Stimulated activated CD8-positive, alpha-beta memory T cell treated with anti-CD3 and anti-CD28 coated beads, Interleukin-12 subunit alpha, Interleukin-12 subunit beta, amount 100 ng/mL, for 24 hours (primary cell): ENCODE results near the gene B3GALT5.
"Not testable (repeated sequence)": the region's sequence is repeated elsewhere in the genome, so short reads cannot be mapped to it uniquely, and the experiment has no call there.

Experiments used
- DNase-seq: peaks from one replicate; pipeline ENCODE4 v3.0.0-alpha.2; 2020; ENCODE audit errors: extremely low read depth

B3GALT5 gene, protein sequence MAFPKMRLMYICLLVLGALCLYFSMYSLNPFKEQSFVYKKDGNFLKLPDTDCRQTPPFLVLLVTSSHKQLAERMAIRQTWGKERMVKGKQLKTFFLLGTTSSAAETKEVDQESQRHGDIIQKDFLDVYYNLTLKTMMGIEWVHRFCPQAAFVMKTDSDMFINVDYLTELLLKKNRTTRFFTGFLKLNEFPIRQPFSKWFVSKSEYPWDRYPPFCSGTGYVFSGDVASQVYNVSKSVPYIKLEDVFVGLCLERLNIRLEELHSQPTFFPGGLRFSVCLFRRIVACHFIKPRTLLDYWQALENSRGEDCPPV

DNA sequence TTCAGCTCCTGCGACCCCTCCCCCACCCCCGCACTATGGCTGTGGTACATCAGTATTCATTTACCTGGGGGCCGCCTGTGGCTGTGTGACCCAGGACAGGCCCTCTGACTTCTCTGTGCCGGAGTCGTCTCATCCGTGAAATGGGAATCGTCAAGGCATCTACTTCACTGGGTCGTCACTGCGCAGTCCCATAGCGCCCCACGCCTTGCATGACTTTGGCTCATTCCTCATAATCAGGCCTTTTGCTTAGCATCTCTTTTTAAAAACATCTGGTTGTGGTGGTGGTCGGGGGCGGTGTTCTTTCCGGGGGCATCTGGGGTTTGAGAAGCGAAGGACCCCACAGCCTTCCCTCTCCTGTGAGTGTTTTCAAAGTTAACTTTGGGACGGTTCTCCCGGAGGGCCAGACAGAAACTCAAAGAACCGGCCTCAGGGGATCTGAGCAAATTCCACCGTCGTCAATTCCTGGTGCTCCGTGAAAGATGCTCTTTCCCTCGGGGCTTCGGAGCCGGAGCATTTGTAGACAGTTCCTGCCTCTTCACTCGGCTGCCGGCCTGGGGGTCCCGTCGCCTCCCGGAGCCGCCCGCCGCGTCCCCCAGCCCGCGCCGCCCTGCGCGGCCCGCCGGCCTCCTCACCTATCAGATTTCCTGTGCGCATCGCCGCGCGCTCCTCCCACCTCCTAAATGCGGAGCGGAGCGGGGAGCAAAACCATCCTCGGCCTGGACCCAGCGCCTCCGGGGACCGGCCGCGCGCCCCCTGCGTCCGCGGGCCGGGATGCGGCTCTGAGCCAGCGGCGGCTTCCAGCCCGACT, at the start of gene B3GALT5:
Gene B3GALT5, plus strand, starts transcription at position 708 of the 808 bp plus-strand sequence. CDS start 47,620 bp downstream, outside the sequence.
- DNase-seq: no peak

DNA sequence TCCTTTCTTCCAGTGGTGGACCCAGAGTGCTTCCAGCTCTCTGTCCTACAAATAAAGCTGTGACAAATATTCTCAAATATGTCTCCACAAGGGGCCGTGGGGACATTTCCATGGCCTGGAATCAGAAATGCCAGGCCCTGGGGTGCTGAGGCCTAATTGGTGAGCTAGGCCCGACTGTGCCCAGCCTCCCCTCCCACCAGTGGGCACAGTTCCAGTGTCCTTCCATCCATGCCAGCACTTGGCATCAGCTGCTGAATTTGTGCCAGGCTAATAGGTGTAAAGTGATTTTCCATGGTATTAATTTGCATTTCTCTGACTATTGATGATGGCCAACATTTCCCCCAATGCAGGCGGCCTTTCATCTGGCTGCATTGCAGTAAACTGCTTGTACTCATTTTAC, 48.5 kb upstream of the B3GALT5 start:
- no peak for DNase-seq

DNA sequence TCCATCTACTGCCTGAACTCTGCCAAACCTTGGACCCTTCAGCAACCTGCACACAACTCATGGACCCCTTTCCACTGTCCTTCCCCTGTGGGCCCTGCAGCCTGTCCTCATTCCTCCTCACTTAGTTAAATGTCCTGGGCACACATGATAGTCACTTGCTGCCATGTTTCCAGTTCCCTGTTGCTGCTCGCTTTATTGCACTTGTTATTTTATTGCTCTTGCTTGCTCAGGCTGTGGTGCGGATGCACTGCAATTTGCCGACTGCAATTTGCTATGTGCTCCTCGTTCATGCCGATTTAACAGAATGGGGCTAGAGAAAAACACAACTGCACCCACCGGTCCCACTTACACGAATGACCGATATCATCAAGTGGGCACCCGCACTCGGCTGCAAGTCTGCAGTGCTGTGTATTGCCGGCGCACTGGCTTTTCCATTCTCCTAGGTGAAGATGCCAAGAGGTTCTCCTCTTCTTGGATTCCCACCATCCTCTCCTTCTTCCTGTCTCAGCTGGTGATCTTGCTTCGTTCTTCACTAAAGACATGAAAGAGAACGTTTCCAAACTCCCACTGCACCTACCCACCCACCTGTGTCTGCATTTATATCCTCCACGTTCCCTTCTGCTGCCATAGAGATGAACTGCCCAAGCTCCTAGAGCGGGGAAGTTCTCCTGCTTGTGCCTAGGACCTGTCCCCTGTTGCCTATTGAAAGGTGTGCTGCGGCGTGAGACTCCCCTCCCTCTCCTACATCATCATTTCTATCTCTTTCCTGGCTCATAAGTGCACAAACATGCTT, 45.4 kb upstream of the B3GALT5 start:
- DNase-seq: no peak

DNA sequence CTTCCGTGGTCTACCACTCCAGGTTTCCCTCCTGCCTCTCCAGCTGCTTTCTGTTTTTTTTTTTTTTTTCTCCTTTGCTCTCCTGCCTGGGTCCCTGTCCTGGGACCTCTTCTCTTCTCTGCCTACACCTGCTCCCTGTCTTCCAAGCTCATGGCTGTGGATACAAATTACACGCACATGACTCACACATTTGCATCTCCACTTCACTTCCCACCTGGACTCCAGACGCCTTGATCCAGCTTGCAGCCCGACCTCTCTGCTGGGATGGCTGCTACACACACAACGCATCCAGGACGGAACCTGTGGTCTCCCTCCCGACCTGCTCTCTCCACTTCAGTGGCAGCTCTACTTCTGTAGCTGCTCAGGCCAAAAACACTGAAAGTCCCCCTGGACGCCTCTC, 44.4 kb upstream of the B3GALT5 start:
- DNase-seq: no peak

DNA sequence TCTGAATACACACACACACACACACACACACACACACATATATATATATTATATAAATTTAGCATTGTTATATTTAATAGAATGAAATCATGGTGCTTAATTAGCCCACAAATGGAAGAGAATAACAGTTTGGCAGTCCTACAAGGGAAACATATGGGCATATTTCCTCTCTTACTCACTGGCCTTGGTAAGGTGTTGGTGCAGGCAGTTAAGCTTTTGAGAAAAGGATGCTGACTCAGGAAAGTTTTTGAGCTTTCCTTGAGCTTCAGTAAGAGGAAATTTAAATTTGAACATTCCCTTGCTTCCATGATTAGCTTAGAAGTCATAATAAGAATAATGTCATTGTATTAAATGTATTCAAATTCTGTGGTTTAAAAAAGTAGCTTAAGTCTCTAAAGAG, 37.0 kb upstream of the B3GALT5 start:
- no peak for DNase-seq

DNA sequence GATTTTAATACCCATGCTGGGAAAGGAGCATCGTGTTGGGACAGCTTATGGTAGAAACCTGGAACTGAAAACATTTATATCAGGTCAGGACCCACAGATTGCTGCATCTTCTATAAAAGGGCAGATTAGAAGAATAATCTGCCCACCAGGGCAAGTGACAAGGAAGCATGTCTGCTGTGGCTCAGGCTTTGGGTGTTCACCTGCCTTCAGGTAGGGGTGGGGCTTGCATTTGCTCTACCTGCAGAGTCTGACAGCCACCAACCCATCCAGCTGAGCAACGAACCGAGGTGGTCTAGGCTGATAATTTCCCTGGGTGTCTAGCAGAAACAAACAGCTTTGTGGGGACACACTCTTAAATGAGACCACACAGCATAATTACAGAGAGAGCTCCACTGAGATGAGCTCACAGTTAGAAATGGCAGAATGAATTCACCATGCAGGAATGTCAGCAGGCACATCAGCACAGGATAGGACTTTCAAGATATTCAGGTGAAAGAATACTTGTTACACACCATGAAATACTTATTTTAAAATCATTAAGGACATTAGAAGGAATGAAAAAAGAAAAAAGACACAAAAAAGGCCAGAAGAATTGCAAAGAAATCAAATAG, 36.1 kb upstream of the B3GALT5 start:
- no peak for DNase-seq

DNA sequence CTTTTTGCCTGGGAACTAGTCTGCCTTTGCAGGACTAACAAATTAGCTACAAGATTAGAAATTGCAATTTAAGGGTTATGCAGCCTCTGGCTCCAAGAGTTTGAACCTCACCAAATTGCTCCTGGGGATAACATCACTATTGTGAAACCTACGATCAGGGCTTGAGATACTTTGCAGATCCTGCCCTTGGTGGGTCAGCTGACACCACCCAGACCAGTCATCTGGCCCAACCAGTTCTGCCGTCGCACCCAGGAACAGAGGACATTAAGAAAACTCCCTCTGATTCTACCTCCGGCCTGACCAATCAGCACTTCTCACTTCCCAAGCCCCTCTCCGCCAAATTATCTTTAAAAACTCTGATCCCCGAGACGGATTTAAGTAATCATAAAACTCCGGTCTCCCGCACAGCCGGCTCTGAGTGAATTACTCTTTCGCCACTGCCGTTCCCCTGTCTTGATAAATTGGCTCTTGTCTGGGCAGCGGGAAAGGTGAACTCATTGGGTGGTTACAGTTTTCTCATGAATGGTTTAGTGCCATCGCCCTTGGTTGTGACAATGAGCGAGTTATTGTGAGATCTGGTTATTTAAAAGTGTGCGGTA, 32.9 kb upstream of the B3GALT5 start:
- DNase-seq: no peak

DNA sequence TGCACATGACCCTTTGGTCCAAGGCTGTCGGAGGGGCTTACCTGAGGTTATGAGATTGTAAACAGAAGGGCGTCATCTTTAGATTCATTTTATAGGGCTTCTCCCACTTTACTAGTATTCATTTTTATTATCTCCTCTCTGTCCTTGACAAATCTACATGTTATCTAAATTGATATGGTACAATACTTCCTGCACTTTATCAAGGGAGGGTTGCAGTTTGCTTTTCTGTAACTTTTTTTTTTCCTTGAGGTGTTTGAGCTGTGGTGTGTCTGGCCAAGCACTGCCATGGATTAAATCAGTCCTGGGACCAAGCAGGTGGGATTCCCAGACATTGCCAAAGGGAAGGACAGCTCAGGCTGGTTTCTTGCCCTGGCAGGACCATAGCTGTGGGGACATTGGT, 32.0 kb upstream of the B3GALT5 start:
- no peak for DNase-seq

DNA sequence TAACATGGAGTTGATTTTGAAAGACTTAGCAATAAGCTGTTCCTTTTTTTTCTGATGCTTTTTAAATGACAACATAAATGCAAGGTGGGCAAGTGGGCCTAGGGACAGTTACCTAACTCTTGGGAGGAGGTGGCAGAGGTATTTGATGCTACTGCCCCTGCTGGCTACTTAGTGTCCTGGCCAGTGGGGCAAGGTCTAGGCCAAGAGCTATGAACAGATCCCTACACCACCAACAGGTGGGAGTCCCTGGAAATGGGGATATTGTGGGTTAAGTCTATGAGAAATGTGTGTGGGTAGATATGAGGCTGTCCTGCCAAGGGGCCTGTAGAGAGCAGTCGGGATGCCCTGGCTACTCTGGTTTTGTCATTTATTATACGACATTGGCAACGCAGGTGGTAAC, 31.3 kb upstream of the B3GALT5 start:
- DNase-seq: no peak

DNA sequence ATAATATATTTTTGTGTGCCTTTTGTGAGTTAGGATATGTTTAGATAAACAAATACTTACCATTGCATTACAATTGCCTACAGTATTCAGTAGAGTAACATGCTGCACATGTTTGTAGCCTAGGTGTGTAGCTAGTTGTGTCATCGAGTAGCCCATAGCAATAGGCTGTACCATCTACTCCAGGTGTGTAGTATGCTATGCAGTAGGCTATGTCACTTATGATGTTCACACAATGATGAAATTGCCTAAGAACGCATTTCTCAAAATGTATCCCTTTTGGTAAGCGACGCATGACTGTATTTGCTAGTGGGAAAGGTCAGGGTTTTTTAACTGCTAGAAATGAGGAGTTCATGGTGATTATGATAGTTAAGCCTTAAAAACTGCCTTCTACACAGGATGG, 30.0 kb upstream of the B3GALT5 start:
- no peak for DNase-seq

DNA sequence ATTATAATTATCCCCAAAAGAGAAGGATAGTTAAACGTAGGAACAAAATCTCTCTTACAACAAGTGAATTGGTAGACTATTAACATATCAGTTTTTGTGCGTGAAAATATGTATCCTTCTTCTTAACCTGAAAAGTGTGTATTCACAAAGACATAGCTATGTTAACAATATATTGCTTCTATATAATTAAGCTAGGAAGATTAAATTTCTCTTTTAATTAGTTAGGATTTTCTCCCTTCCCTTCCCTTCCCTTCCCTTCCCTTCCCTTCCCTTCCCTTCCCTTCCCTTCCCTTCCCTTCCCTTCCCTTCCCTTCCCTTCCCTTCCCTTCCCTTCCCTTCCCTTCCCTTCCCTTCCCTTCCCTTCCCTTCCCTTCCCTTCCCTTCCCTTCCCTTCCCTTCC, 29.2 kb upstream of the B3GALT5 start:
- not testable (repeated sequence) for DNase-seq

DNA sequence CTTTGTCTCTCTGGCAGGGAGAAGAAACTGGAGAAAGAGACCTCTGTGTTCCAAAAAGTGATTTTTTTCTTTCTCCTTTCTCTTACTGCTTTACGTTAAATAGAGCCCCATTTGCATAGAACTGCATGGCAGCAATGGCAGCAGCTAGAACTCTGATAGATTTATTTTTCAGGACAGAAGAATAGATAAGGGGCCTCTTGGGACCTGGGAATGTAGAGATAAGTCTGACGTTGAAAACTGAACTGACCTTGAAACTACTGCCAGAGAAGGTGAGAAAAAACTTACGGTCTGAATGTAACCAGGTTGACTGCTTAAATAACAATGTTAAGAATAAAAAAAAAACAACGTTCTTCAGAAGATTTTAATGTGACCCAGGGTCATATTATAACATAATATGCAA, 25.4 kb upstream of the B3GALT5 start:
- no peak for DNase-seq

DNA sequence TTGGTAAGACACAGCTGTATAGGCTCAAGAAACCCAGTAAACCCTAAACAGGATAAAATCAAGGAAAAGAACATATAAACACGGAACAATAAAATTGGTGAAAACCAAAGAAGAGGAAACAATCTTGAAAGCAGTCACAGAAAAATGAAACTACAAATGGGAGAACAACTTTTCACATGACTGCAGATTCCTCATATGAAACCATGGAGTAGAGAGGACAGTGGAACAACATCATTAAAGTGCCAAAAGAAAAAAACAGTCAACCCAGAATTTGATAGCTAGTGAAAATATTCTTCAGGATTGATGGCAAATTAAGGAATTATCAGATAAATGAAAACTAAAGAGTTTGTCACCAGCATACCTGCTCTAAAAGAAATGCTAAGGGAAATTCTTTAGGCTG, 23.9 kb upstream of the B3GALT5 start:
- no peak for DNase-seq

DNA sequence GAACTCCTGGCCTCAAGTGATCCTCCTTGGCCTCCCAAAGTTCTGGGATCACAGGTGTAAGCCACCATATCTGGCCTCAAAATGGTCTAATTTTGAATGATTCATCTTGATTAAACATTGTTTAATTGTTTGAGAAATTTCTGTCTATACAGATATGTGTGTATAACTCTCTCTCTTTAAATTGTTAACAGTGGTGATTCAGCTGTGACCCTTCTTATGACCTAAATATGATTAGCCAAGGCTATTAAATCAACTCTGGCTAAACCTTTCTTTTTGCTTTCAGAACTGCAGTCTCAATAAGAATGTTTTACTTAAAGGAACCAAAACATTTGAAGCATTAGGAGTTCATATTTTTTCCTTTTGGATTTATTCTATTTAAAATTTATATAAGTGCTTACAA, 19.2 kb upstream of the B3GALT5 start:
- no peak for DNase-seq

DNA sequence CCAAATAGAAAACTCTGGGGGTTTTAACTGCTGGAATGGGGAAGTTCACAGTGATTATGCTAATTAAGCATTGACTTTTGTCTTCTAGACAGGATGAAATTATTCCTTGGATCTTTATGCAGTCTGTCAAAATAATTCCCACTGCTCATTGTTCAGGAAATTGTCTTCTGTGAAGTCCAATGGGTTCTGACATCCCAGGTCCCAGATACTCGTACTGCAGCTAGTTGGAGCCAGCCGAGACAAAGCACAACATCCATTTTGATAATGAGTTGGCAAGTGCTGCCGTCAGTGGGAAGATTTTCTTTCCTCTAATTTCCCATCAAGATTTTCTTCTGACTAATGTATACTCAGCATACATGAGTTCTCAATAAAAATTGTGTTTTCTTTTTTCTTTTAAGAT, 17.3 kb upstream of the B3GALT5 start:
- DNase-seq: no peak

DNA sequence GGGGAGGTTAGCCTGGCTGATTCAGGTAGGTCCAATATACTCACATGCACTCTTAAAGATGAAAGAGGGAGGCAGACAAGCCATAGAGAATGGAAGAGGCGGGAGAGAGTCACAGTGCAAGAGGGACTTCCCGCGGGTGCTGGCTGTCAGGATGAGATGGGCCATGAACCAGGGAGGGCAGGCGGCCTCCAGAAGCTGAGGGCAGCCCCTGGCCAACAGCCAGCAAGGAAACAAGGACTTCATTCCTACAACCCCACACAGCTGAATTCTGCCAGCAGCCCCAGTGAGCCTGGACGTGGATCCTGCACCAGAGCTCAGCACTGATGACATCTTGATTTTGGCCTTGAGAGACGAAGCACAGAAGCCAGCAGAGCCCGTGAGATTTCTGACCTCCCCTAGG, 15.1 kb upstream of the B3GALT5 start:
- DNase-seq: no peak

DNA sequence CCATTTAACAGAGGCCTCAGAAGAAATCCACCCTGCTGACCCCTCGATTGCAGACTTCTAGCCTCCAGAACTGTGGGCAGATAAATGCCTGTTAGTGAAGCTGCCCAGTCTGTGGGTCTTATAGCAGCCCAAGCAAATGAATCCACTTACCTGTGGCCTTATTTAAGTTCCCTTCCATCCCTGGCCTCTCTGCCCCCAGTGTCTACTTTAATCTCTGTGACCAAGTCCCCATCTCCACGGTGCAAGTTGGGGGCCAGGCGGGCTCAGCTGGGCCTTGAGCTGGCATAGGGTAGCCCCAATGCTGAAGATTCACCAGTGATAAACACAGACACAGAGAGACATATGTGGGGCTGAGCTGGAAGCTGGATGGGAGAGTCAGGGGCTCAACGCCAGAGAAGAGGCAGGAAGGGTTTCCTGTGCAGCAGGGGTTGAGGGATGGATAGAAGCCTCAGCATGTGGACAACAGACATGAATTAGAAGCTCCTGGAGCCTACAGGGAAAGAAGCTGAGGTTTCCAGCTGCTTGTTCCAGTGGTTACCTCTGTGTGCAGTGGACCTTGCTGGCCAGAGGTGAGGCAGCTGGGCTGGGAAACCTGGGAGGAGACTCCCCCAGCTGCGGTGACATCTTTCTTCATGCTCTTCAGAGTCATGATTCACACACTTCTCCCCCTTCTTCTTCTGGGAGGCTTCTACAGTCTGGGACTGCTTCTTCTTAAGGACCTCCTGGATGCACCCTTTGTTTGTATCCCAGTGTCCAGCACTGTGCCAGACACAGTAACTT, 13.4 kb upstream of the B3GALT5 start:
- DNase-seq: no peak

DNA sequence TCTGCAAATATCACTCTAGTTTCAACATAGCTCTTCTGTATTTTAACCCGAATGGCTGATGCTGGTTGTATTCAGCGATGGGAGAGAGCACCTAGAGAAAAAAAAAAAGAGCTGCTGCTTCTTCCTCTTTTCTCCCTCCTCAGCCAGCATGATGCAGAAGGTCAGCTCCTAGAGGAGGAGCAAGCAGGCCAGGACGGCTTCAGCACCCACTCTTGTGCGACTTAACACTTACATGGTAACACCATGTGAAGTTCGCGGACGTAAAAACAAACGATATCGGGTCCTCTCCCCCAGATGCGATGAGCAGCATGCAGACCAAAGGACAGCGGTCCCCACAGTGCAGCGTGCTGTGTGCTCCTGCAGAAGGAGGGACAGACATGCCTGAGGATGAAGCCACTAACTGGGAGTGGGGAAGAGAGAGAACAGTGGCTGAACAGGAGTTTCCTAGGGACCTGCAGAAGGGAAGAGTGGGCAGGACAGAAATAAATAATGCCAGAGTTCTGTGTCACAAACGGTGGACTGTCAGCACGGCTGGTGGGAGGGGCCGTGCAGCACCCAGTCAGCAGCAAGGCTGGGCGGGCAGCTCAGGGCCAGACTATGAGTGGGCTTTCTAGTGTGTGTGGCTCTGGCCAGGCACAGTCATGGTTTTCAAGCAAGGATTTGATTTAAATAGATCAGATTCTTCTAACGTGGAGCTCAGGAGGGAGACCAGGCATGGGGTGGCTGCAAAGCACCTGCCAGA, 11.4 kb upstream of the B3GALT5 start:
- no peak for DNase-seq

DNA sequence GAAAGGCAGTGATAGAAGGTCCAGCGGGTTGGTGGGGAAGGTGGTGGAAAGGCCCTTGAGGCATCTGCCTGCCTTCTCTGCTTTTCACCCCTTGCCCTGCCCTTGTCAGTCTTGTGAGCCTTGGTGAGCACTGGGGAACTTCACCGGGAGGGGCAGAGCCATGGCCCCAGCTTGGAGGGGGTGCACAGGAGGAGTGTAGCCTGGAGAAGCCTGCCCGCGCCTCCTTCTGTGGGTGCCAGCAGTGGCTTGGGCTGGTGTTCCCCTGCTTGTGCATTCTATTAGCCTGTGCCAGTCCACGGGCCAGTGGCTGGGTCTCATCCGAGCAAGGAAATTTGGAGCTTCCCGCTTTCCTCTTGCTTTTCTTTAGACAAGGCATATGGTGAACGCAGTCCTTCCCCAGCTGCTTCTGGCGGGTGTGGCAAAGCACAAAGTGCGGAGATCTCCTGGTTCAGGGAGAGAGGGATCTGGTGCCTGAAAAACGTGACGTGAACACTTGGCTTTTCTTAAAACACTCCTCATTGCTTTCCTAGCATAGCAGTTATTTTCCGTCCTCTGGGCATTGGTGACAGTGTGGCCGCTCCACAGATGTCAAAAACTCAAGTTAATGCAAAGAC, 10.6 kb upstream of the B3GALT5 start:
- no peak for DNase-seq

DNA sequence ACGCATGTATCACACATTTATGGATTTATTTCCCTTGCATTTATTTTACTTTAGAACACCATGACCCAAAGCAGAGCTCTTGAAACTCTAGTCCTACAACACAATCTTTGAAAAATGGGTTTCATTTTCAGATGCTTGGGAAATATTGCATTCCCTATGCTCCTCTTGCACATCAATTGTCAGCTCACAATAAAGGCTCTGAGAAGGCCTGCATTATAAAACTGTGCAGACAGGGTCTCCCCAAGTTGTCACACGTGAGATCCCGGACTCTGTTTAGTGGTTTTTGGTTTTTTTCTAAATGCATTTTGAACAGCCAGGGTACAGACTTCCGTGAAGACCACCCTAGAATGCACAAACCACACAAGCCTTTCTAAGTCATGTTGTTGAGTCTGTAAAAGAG, 9.9 kb upstream of the B3GALT5 start:
- DNase-seq: no peak
